GM12878 (cell line): ENCODE results near the gene CSMD2. TPM values are rescaled to one million over a fixed set of nuclear protein-coding genes. Genes with fewer than 3 reads are reported as not detected.

Experiments used
- ATAC-seq: fragments of 200-7000 bp; cut with Tn5 transposase; 3 replicates; pipeline ENCODE4 v1.9.1; 2020; ENCODE audit warnings: mild to moderate bottlenecking, moderate library complexity
- BruUV-seq: library from RNA; stranded (reverse); fragments of 400-500 nt; replicated peaks from 2 replicates; lab custom pipeline; 2021; lab: Mats Ljungman, UMichigan
- CTCF ChIA-PET: fragments of 300-600 bp; sonication (Branson Sonifier 250); formaldehyde crosslinking; extraction: SDS; loops from one replicate; lab custom pipeline; 2021; ENCODE audit warnings: inconsistent platforms; lab: Yijun Ruan, JAX
- POLR2A ChIA-PET: fragments of 350-600 bp; formaldehyde crosslinking; extraction: SDS; loops from one replicate; lab custom pipeline; 2021; ENCODE audit warnings: inconsistent platforms; lab: Charles Lee
- RAD21 ChIA-PET: fragments of 300-600 bp; sonication (Branson Sonifier 250); formaldehyde crosslinking; loops from one replicate; lab custom pipeline; 2023; ENCODE audit warnings: antibody characterized with exemption; ENCODE audit not compliant: unreplicated experiment; lab: Charles Lee
- SMC1A ChIA-PET: fragments of 300-600 bp; sonication (Branson Sonifier 250); formaldehyde crosslinking; loops from one replicate; lab custom pipeline; 2023; ENCODE audit not compliant: unreplicated experiment, uncharacterized antibody; lab: Charles Lee
- DNase-seq: peaks from one replicate; pipeline ENCODE4 v3.0.0-alpha.2; 2011; ENCODE audit warnings: low read depth, low spot score
- FAIRE-seq: peaks from 3 replicates; lab custom pipeline; 2011; peaks lifted over from hg19 to GRCh38; lab: Jason Lieb, UNC
- H2AFZ ChIP-seq: 2 replicates; pipeline ENCODE4 v1.6.0; 2011; ENCODE audit warnings: low read depth, low read length, control low read depth; ENCODE audit not compliant: control insufficient read depth
- H3K27ac ChIP-seq: 2 replicates; pipeline ENCODE4 v1.5.1; 2011; ENCODE audit warnings: control low read depth; ENCODE audit not compliant: control insufficient read depth, insufficient read depth
- H3K27me3 ChIP-seq, 2 experiments: replicated peaks in 1 of 2; 2 replicates each; pipeline versions ENCODE4 v1.6.0 to v1.6.1; 2011; ENCODE audit warnings: low read length in 1 of 2; ENCODE audit not compliant: control insufficient read depth in 2 of 2, insufficient read depth in 2 of 2
- H3K36me3 ChIP-seq, 2 experiments: 2 replicates each; pipeline ENCODE4 v1.5.1; 2011; ENCODE audit warnings: low read length in 1 of 2; ENCODE audit not compliant: control insufficient read depth in 2 of 2, insufficient read depth in 2 of 2
- H3K4me1 ChIP-seq: 2 replicates; pipeline ENCODE4 v1.6.1; 2011; ENCODE audit warnings: mild to moderate bottlenecking, low read length, moderate library complexity, mixed read lengths; ENCODE audit not compliant: control insufficient read depth, insufficient read depth
- H3K4me2 ChIP-seq: 2 replicates; pipeline ENCODE4 v1.6.0; 2011; ENCODE audit warnings: control low read depth; ENCODE audit not compliant: control insufficient read depth, insufficient read depth
- H3K4me3 ChIP-seq: fragments of 200-600 bp; sonication (generic); 2 replicates; pipeline ENCODE4 v1.5.1; 2016
- H3K79me2 ChIP-seq: 2 replicates; pipeline ENCODE4 v1.6.0; 2011; ENCODE audit warnings: low read length; ENCODE audit not compliant: control insufficient read depth, insufficient read depth
- H3K9ac ChIP-seq: 2 replicates; pipeline ENCODE4 v1.8.0; 2011; ENCODE audit warnings: low read length, control low read depth, mixed read lengths; ENCODE audit not compliant: control insufficient read depth, insufficient read depth
- H3K9me3 ChIP-seq: replicated peaks from 3 replicates; pipeline ENCODE4 v1.5.1; 2011; ENCODE audit warnings: mild to moderate bottlenecking, low read length; ENCODE audit not compliant: control insufficient read depth, insufficient read depth
- H4K20me1 ChIP-seq: 2 replicates; pipeline ENCODE4 v1.6.0; 2011; ENCODE audit not compliant: control insufficient read depth, insufficient read depth
- BCL3 ChIP-seq: IDR thresholded peaks from 2 replicates; pipeline ENCODE4 v1.6.1; 2011; ENCODE audit warnings: borderline replicate concordance, low read depth, mild to moderate bottlenecking, moderate library complexity, low read length; ENCODE audit not compliant: insufficient read depth, poor library complexity, severe bottlenecking
- CHD4 ChIP-seq: fragments of 200-600 bp; sonication (generic); IDR thresholded peaks from 2 replicates; pipeline ENCODE4 v1.6.1; 2016; ENCODE audit warnings: mild to moderate bottlenecking
- HDGF ChIP-seq: fragments of 450-650 bp; IDR thresholded peaks from 2 replicates; pipeline ENCODE4 v1.6.1; 2016; ENCODE audit warnings: antibody characterized with exemption
- HSF1 ChIP-seq: fragments of 150-350 bp; IDR thresholded peaks from 2 replicates; pipeline ENCODE4 v1.6.1; 2014; ENCODE audit warnings: mild to moderate bottlenecking, low read depth, low read length
- IRF5 ChIP-seq: fragments of 450-650 bp; IDR thresholded peaks from 2 replicates; pipeline ENCODE4 v1.6.1; 2017; ENCODE audit warnings: borderline replicate concordance
- JUND ChIP-seq: IDR thresholded peaks from 2 replicates; pipeline ENCODE4 v1.6.1; 2012; ENCODE audit warnings: low read depth, mild to moderate bottlenecking, low read length, improper control_type of control experiment, moderate library complexity
- KAT2A ChIP-seq: conservative IDR thresholded peaks from 2 replicates; pipeline ENCODE4 v1.6.1; 2011; ENCODE audit warnings: low read depth, low read length; ENCODE audit not compliant: control insufficient read depth
- KDM1A ChIP-seq: fragments of 200-600 bp; sonication (generic); IDR thresholded peaks from 2 replicates; pipeline ENCODE4 v1.6.1; 2016; ENCODE audit warnings: borderline replicate concordance
- LARP7 ChIP-seq: fragments of 450-650 bp; IDR thresholded peaks from 2 replicates; pipeline ENCODE4 v1.6.1; 2017; ENCODE audit warnings: mild to moderate bottlenecking
- NKRF ChIP-seq: fragments of 450-650 bp; conservative IDR thresholded peaks from 2 replicates; pipeline ENCODE4 v1.6.1; 2017; ENCODE audit warnings: mild to moderate bottlenecking, moderate library complexity
- RELA ChIP-seq: fragments of 450-650 bp; IDR thresholded peaks from 2 replicates; pipeline ENCODE4 v1.8.0; 2014; ENCODE audit warnings: borderline replicate concordance; ENCODE audit not compliant: partially characterized antibody
- SMC3 ChIP-seq: IDR thresholded peaks from 2 replicates; pipeline ENCODE4 v1.6.1; 2011; ENCODE audit warnings: low read length, improper control_type of control experiment, borderline replicate concordance
- TBL1XR1 ChIP-seq: IDR thresholded peaks from 2 replicates; pipeline ENCODE4 v1.6.1; 2012; ENCODE audit warnings: low read depth, low read length, improper control_type of control experiment
- USF2 ChIP-seq: IDR thresholded peaks from 2 replicates; pipeline ENCODE4 v1.6.1; 2011; ENCODE audit warnings: low read depth, low read length, improper control_type of control experiment, borderline replicate concordance
- ZBED1 ChIP-seq: IDR thresholded peaks from 2 replicates; pipeline ENCODE4 v1.6.1; 2016; ENCODE audit warnings: borderline replicate concordance
- ZZZ3 ChIP-seq: IDR thresholded peaks from 2 replicates; pipeline ENCODE4 v1.6.1; 2011; ENCODE audit warnings: low read depth; ENCODE audit not compliant: control insufficient read depth, insufficient read length
- WGBS: methylation state at CpG from one replicate; pipeline ENCODE4 v1.1.6; 2016; ENCODE audit warnings: low lambda C conversion rate; ENCODE audit not compliant: insufficient replicate concordance, insufficient coverage; ENCODE audit errors: missing lambda C conversion rate; 5-methylcytosine and 5-hydroxymethylcytosine counted together
- in situ Hi-C: fragments of 300-500 bp; cut with MboI; formaldehyde crosslinking; loops from 9 replicates; pipeline ENCODE4 v1.14.3; 2018; ENCODE audit warnings: mixed read lengths
- intact Hi-C: fragments of 100-400 bp; cut with micrococcal nuclease; formaldehyde crosslinking; loops from one replicate; pipeline ENCODE4 v1.14.2; 2022; ENCODE audit not compliant: unreplicated experiment
- polyA plus RNA-seq, 11 experiments: library from polyadenylated mRNA; depleted of rRNA in 4 of 11; unstranded in 6 of 11; stranded (reverse) in 5 of 11; fragments of >200 nt; fragmentation: Nextera tagmentation in 4 of 11; fragmentation: Illumina TruSeq in 1 of 11; extraction: Ambion mirVana in 4 of 11; extraction: Trizol in 1 of 11; gene quantifications; 1 replicate in 1 of 11; 2 replicates in 10 of 11; pipeline versions ENCODE4 v1.2.1 to v1.2.3, GENCODE V29; 2011 to 2016; ENCODE audit warnings: inconsistent platforms in 2 of 11, missing spikeins in 2 of 11, low read depth in 1 of 11
- total RNA-seq, 4 experiments: library from RNA; depleted of rRNA in 3 of 4; stranded (reverse); fragments of >200 nt in 3 of 4; fragmentation: Illumina TruSeq in 1 of 4; extraction: Trizol in 1 of 4; gene quantifications; 2 replicates each; pipeline versions ENCODE4 v1.2.1 to v1.2.3, GENCODE V29; 2013 to 2021

Gene CSMD2
- total and polyA plus RNA-seq, 10 of the 15 experiments (the other 5 are each of a cell fraction or from before 2014, with no cell fraction given): under 0.01 TPM; not detected in 9

- no peak for TF ChIP-seq IRF5
- TF ChIP-seq TBL1XR1: no peak
- TF ChIP-seq ZBED1: no peak
- no peak for TF ChIP-seq USF2
- TF ChIP-seq LARP7: no peak
- no peak for TF ChIP-seq KAT2A
- TF ChIP-seq ZZZ3: no peak
These were observed 337.0 kb downstream of the CSMD2 start (continued) for GRCh38 chr1:33828059-33828458.

- no peaks in the 10 kb centered on the region for H3K79me2 ChIP-seq
- no peaks in the 10 kb centered on the region for H3K36me3 ChIP-seq
- no peak for FAIRE-seq
- no peak overlapping the region for H2AFZ ChIP-seq
- POLR2A ChIA-PET: no interaction called here
- intact Hi-C loops (no loop called here), in situ Hi-C loops (no loop called here)
- SMC1A ChIA-PET: no interaction called here
- RAD21 ChIA-PET: no interaction called here
- no peaks in the 10 kb centered on the region; a peak in 2 of 4 replicates for H3K27me3 ChIP-seq
- WGBS: 3% methylated on average over 5 of the region's 5 CpGs
- no peak for ATAC-seq
- H3K27ac ChIP-seq: no peak overlapping the region
- H3K9me3 ChIP-seq: no peaks in the 10 kb centered on the region
- BruUV-seq: no TSS peak
- CTCF ChIA-PET: interaction anchor here (1.0 kb wide), 1 partner anchor 61 kb away, joined by 3 read pairs; no protein-coding TSS in a partner anchor
- no peak overlapping the region for H3K9ac ChIP-seq
- no peak overlapping the region for H3K4me2 ChIP-seq
- H4K20me1 ChIP-seq: no peaks in the 10 kb centered on the region
- no peak overlapping the region for H3K4me3 ChIP-seq
- no peak for DNase-seq
- no peaks in the 10 kb centered on the region for H3K4me1 ChIP-seq
- TF ChIP-seq BCL3: no peak
- no peak for TF ChIP-seq RELA
- no peak for TF ChIP-seq HSF1
- no peak for TF ChIP-seq SMC3
- TF ChIP-seq CHD4: no peak
- no peak for TF ChIP-seq NKRF
- TF ChIP-seq HDGF: no peak
- TF ChIP-seq KDM1A: no peak
- no peak for TF ChIP-seq JUND
These were observed 338.3 kb downstream of the CSMD2 start for GRCh38 chr1:33826711-33827110.
